GM12878 (cell line): Measurements from ENCODE around the gene PVALEF. TPM values are rescaled to one million over a fixed set of nuclear protein-coding genes. Genes with fewer than 3 reads are reported as not detected.

Experiments
- ATAC-seq: fragments of 200-7000 bp; cut with Tn5 transposase; 3 replicates; pipeline ENCODE4 v1.9.1; 2020; ENCODE audit warnings: mild to moderate bottlenecking, moderate library complexity
- BruUV-seq: library from RNA; stranded (reverse); fragments of 400-500 nt; replicated peaks from 2 replicates; lab custom pipeline; 2021; lab: Mats Ljungman, UMichigan
- CTCF ChIA-PET: fragments of 300-600 bp; sonication (Branson Sonifier 250); formaldehyde crosslinking; extraction: SDS; loops from one replicate; lab custom pipeline; 2021; ENCODE audit warnings: inconsistent platforms; lab: Yijun Ruan, JAX
- POLR2A ChIA-PET: fragments of 350-600 bp; formaldehyde crosslinking; extraction: SDS; loops from one replicate; lab custom pipeline; 2021; ENCODE audit warnings: inconsistent platforms; lab: Charles Lee
- RAD21 ChIA-PET: fragments of 300-600 bp; sonication (Branson Sonifier 250); formaldehyde crosslinking; loops from one replicate; lab custom pipeline; 2023; ENCODE audit warnings: antibody characterized with exemption; ENCODE audit not compliant: unreplicated experiment; lab: Charles Lee
- SMC1A ChIA-PET: fragments of 300-600 bp; sonication (Branson Sonifier 250); formaldehyde crosslinking; loops from one replicate; lab custom pipeline; 2023; ENCODE audit not compliant: unreplicated experiment, uncharacterized antibody; lab: Charles Lee
- DNase-seq: peaks from one replicate; pipeline ENCODE4 v3.0.0-alpha.2; 2011; ENCODE audit warnings: low read depth, low spot score
- FAIRE-seq: peaks from 3 replicates; lab custom pipeline; 2011; peaks lifted over from hg19 to GRCh38; lab: Jason Lieb, UNC
- H2AFZ ChIP-seq: 2 replicates; pipeline ENCODE4 v1.6.0; 2011; ENCODE audit warnings: low read depth, low read length, control low read depth; ENCODE audit not compliant: control insufficient read depth
- H3K27ac ChIP-seq: 2 replicates; pipeline ENCODE4 v1.5.1; 2011; ENCODE audit warnings: control low read depth; ENCODE audit not compliant: control insufficient read depth, insufficient read depth
- H3K27me3 ChIP-seq, 2 experiments: replicated peaks in 1 of 2; 2 replicates each; pipeline versions ENCODE4 v1.6.0 to v1.6.1; 2011; ENCODE audit warnings: low read length in 1 of 2; ENCODE audit not compliant: control insufficient read depth in 2 of 2, insufficient read depth in 2 of 2
- H3K36me3 ChIP-seq, 2 experiments: 2 replicates each; pipeline ENCODE4 v1.5.1; 2011; ENCODE audit warnings: low read length in 1 of 2; ENCODE audit not compliant: control insufficient read depth in 2 of 2, insufficient read depth in 2 of 2
- H3K4me1 ChIP-seq: 2 replicates; pipeline ENCODE4 v1.6.1; 2011; ENCODE audit warnings: mild to moderate bottlenecking, low read length, moderate library complexity, mixed read lengths; ENCODE audit not compliant: control insufficient read depth, insufficient read depth
- H3K4me2 ChIP-seq: 2 replicates; pipeline ENCODE4 v1.6.0; 2011; ENCODE audit warnings: control low read depth; ENCODE audit not compliant: control insufficient read depth, insufficient read depth
- H3K4me3 ChIP-seq: fragments of 200-600 bp; sonication (generic); 2 replicates; pipeline ENCODE4 v1.5.1; 2016
- H3K79me2 ChIP-seq: 2 replicates; pipeline ENCODE4 v1.6.0; 2011; ENCODE audit warnings: low read length; ENCODE audit not compliant: control insufficient read depth, insufficient read depth
- H3K9ac ChIP-seq: 2 replicates; pipeline ENCODE4 v1.8.0; 2011; ENCODE audit warnings: low read length, control low read depth, mixed read lengths; ENCODE audit not compliant: control insufficient read depth, insufficient read depth
- H3K9me3 ChIP-seq: replicated peaks from 3 replicates; pipeline ENCODE4 v1.5.1; 2011; ENCODE audit warnings: mild to moderate bottlenecking, low read length; ENCODE audit not compliant: control insufficient read depth, insufficient read depth
- H4K20me1 ChIP-seq: 2 replicates; pipeline ENCODE4 v1.6.0; 2011; ENCODE audit not compliant: control insufficient read depth, insufficient read depth
- BACH1 ChIP-seq: fragments of 450-650 bp; IDR thresholded peaks from 2 replicates; pipeline ENCODE4 v1.6.1; 2017; ENCODE audit warnings: mild to moderate bottlenecking, borderline replicate concordance
- BHLHE40 ChIP-seq, 2 experiments: fragments of 450-650 bp in 1 of 2; IDR thresholded peaks; 2 replicates each; pipeline ENCODE4 v1.6.1; 2011 to 2017; ENCODE audit warnings: low read depth in 2 of 2, borderline replicate concordance in 1 of 2, improper control_type of control experiment in 1 of 2, low read length in 1 of 2, mild to moderate bottlenecking in 1 of 2
- CBX5 ChIP-seq: sonication (generic); IDR thresholded peaks from 2 replicates; pipeline ENCODE4 v1.6.1; 2016; ENCODE audit warnings: low read depth, moderate library complexity, mild to moderate bottlenecking, inconsistent platforms
- CREB1 ChIP-seq: IDR thresholded peaks from 2 replicates; pipeline ENCODE4 v1.6.1; 2012; ENCODE audit warnings: low read depth, mild to moderate bottlenecking, inconsistent platforms
- DPF2 ChIP-seq: fragments of 450-650 bp; IDR thresholded peaks from 2 replicates; pipeline ENCODE4 v1.6.1; 2017; ENCODE audit warnings: mild to moderate bottlenecking
- LARP7 ChIP-seq: fragments of 450-650 bp; IDR thresholded peaks from 2 replicates; pipeline ENCODE4 v1.6.1; 2017; ENCODE audit warnings: mild to moderate bottlenecking
- MEF2A ChIP-seq: IDR thresholded peaks from 2 replicates; pipeline ENCODE4 v1.6.1; 2011; ENCODE audit warnings: low read depth, mild to moderate bottlenecking, low read length, moderate library complexity; ENCODE audit not compliant: insufficient read depth
- MTA2 ChIP-seq: fragments of 450-650 bp; IDR thresholded peaks from 2 replicates; pipeline ENCODE4 v1.6.1; 2016; ENCODE audit warnings: low read depth, mild to moderate bottlenecking, moderate library complexity
- MYC ChIP-seq: IDR thresholded peaks from 2 replicates; pipeline ENCODE4 v1.6.1; 2011; ENCODE audit warnings: mild to moderate bottlenecking, low read length, moderate library complexity, inconsistent platforms; ENCODE audit not compliant: insufficient read depth, insufficient replicate concordance, insufficient read length, severe bottlenecking
- PAX8 ChIP-seq: fragments of 450-650 bp; IDR thresholded peaks from 2 replicates; pipeline ENCODE4 v1.6.1; 2017; ENCODE audit warnings: mild to moderate bottlenecking, moderate library complexity
- POLR2AphosphoS2 ChIP-seq: IDR thresholded peaks from 2 replicates; pipeline ENCODE4 v1.6.1; 2011; ENCODE audit warnings: low read depth, mild to moderate bottlenecking, low read length, improper control_type of control experiment, moderate library complexity
- RBBP5 ChIP-seq: fragments of 200-600 bp; sonication (generic); conservative IDR thresholded peaks from 2 replicates; pipeline ENCODE4 v1.6.1; 2016
- SMARCA5 ChIP-seq: fragments of 450-650 bp; IDR thresholded peaks from 2 replicates; pipeline ENCODE4 v1.6.1; 2017; ENCODE audit warnings: mild to moderate bottlenecking
- STAT1 ChIP-seq: fragments of 450-650 bp; conservative IDR thresholded peaks from 2 replicates; pipeline ENCODE4 v1.6.1; 2014; ENCODE audit warnings: antibody characterized with exemption, mild to moderate bottlenecking
- TCF7 ChIP-seq: IDR thresholded peaks from 2 replicates; pipeline ENCODE4 v1.6.1; 2014; ENCODE audit warnings: antibody characterized with exemption, borderline replicate concordance
- ZNF207 ChIP-seq: fragments of 450-650 bp; IDR thresholded peaks from 2 replicates; pipeline ENCODE4 v1.6.1; 2014; ENCODE audit warnings: antibody characterized with exemption, mild to moderate bottlenecking, borderline replicate concordance
- ZNF274 ChIP-seq: IDR thresholded peaks from one replicate; pipeline ENCODE4 v1.8.0; 2011; ENCODE audit not compliant: insufficient read length, insufficient read depth
- ZNF622 ChIP-seq: fragments of 450-650 bp; IDR thresholded peaks from 2 replicates; pipeline ENCODE4 v1.6.1; 2017; ENCODE audit warnings: mild to moderate bottlenecking, inconsistent platforms
- ZZZ3 ChIP-seq: IDR thresholded peaks from 2 replicates; pipeline ENCODE4 v1.6.1; 2011; ENCODE audit warnings: low read depth; ENCODE audit not compliant: control insufficient read depth, insufficient read length
- WGBS: methylation state at CpG from one replicate; pipeline ENCODE4 v1.1.6; 2016; ENCODE audit warnings: low lambda C conversion rate; ENCODE audit not compliant: insufficient replicate concordance, insufficient coverage; ENCODE audit errors: missing lambda C conversion rate; 5-methylcytosine and 5-hydroxymethylcytosine counted together
- in situ Hi-C: fragments of 300-500 bp; cut with MboI; formaldehyde crosslinking; loops from 9 replicates; pipeline ENCODE4 v1.14.3; 2018; ENCODE audit warnings: mixed read lengths
- intact Hi-C: fragments of 100-400 bp; cut with micrococcal nuclease; formaldehyde crosslinking; loops from one replicate; pipeline ENCODE4 v1.14.2; 2022; ENCODE audit not compliant: unreplicated experiment
- polyA plus RNA-seq, 11 experiments: library from polyadenylated mRNA; depleted of rRNA in 4 of 11; unstranded in 6 of 11; stranded (reverse) in 5 of 11; fragments of >200 nt; fragmentation: Nextera tagmentation in 4 of 11; fragmentation: Illumina TruSeq in 1 of 11; extraction: Ambion mirVana in 4 of 11; extraction: Trizol in 1 of 11; gene quantifications; 1 replicate in 1 of 11; 2 replicates in 10 of 11; pipeline versions ENCODE4 v1.2.1 to v1.2.3, GENCODE V29; 2011 to 2016; ENCODE audit warnings: inconsistent platforms in 2 of 11, missing spikeins in 2 of 11, low read depth in 1 of 11
- total RNA-seq, 4 experiments: library from RNA; depleted of rRNA in 3 of 4; stranded (reverse); fragments of >200 nt in 3 of 4; fragmentation: Illumina TruSeq in 1 of 4; extraction: Trizol in 1 of 4; gene quantifications; 2 replicates each; pipeline versions ENCODE4 v1.2.1 to v1.2.3, GENCODE V29; 2013 to 2021
- TF ChIP-seq, protein P1 (sequence below): IDR thresholded peaks from 2 replicates; pipeline ENCODE4 v1.6.1; 2011; ENCODE audit warnings: low read depth, low read length, improper control_type of control experiment, borderline replicate concordance
- TF ChIP-seq, protein P2 (sequence below): fragments of 450-650 bp; IDR thresholded peaks from 2 replicates; pipeline ENCODE4 v1.6.1; 2016; ENCODE audit warnings: mild to moderate bottlenecking

The PVALEF gene
- total and polyA plus RNA-seq, 10 of the 15 experiments (the other 5 are each of a cell fraction or from before 2014, with no cell fraction given) = not detected

DNA sequence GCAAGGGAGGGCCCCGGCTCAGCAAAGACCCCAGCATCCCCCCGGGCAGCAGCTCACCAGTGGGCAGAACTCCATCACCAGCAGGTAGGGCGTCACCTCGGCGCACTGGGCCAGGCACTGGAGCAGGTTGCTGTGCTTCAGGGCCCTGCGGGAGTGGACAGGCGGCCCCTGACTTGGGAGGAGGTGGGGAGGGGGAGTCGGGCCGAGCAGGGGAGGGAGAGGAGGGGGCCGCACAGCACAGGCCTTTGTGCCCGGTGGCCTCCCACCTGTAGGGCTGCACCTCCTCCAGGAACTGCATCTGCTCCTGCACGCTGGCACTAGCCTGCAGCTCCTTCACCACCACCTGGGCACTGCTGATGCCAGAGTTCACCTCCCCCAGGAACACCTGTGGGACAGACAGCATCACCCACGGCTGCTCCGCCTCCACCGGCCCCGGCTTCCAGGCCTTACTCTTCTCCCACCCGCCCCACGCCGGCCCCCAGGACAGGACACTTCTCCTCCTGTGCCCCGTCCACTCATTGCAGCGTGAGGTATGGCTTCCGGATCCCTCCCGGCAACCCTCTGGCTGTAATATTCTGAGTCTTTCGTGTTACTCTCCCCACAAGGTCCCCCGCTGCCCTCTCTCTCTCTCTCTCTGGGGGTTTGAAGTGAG, 37.7 kb upstream of the PVALEF start:
- CTCF ChIA-PET = no interaction called here
- POLR2A ChIA-PET = no interaction called here

DNA sequence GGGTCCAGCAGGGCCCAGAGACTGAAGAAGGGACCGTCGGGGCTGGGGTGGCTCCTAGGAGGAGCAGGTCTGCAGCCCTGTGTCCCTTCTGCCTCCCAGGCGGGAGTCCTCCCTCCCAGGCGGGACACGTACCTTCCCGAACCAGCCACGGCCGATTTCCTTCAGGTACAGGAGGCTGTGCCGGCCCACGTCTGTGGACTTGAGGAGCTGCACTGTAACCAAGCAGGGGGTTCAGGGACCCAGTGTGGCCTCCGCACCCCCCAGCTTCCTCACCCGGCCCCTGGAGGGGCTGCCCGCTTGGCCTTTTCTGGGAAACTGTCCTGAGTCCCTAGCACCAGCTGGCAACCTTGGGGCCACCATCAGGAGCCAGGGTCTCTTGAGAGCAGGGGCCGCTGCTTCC, 37.0 kb upstream of the PVALEF start:
- H3K4me1 ChIP-seq = no peaks in the 10 kb centered on the region
- no peaks in the 10 kb centered on the region for H4K20me1 ChIP-seq
- ChIA-PET SMC1A (no interaction called here), CTCF (no interaction called here), RAD21 (no interaction called here), POLR2A (no interaction called here)
- ATAC-seq (no peak), FAIRE-seq (no peak), DNase-seq (no peak)
- H2AFZ ChIP-seq = no peak overlapping the region
- intact Hi-C loops = no loop called here
- H3K79me2 ChIP-seq = no peaks in the 10 kb centered on the region
- no peaks in the 10 kb centered on the region for H3K9me3 ChIP-seq
- no TSS peak for BruUV-seq
- H3K27ac ChIP-seq = no peak overlapping the region
- no peak overlapping the region for H3K4me2 ChIP-seq
- no peak overlapping the region for H3K9ac ChIP-seq
- no peak overlapping the region for H3K4me3 ChIP-seq
- WGBS = 39% methylated on average over 14 of the region's 14 CpGs
- in situ Hi-C loops = loop anchor here (25.0 kb wide), 1 partner anchor 359 kb away; no protein-coding TSS in a partner anchor
- H3K27me3 ChIP-seq = no peaks in the 10 kb centered on the region
- no peak for TF ChIP-seq ZNF207
- no peak for TF ChIP-seq MTA2
- no peak for TF ChIP-seq ZZZ3
- TF ChIP-seq ZNF622 = no peak
- no peak for TF ChIP-seq RBBP5
- TF ChIP-seq CREB1 = no peak
- TF ChIP-seq, protein P1, sequence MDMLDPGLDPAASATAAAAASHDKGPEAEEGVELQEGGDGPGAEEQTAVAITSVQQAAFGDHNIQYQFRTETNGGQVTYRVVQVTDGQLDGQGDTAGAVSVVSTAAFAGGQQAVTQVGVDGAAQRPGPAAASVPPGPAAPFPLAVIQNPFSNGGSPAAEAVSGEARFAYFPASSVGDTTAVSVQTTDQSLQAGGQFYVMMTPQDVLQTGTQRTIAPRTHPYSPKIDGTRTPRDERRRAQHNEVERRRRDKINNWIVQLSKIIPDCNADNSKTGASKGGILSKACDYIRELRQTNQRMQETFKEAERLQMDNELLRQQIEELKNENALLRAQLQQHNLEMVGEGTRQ = no peak
- TF ChIP-seq BACH1 = no peak
- TF ChIP-seq BHLHE40 (IDR thresholded peaks at IDR 0.05; ENCODE audit: borderline replicate concordance in 1 of 2, low read depth in 2 of 2, low read length in 1 of 2) = no peak
- TF ChIP-seq PAX8 = no peak
- TF ChIP-seq TCF7 = no peak
- no peak for TF ChIP-seq STAT1
- no peak for TF ChIP-seq MEF2A
- TF ChIP-seq, protein P2, sequence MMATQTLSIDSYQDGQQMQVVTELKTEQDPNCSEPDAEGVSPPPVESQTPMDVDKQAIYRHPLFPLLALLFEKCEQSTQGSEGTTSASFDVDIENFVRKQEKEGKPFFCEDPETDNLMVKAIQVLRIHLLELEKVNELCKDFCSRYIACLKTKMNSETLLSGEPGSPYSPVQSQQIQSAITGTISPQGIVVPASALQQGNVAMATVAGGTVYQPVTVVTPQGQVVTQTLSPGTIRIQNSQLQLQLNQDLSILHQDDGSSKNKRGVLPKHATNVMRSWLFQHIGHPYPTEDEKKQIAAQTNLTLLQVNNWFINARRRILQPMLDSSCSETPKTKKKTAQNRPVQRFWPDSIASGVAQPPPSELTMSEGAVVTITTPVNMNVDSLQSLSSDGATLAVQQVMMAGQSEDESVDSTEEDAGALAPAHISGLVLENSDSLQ = no peak
- TF ChIP-seq DPF2 = no peak
- TF ChIP-seq, all 136 proteins: peak for 0
- no peaks in the 10 kb centered on the region for H3K36me3 ChIP-seq

More for the DNA sequence above, 37.7 kb upstream of the PVALEF start:
- Histone ChIP-seq H3K79me2 (no peaks in the 10 kb centered on the region), H3K4me2 (no peak overlapping the region), H3K27ac (no peak overlapping the region), H2AFZ (no peak overlapping the region), H3K4me1 (no peaks in the 10 kb centered on the region), H3K9me3 (no peaks in the 10 kb centered on the region), H3K9ac (no peak overlapping the region), H3K4me3 (no peak overlapping the region), H3K36me3 (no peaks in the 10 kb centered on the region), H4K20me1 (no peaks in the 10 kb centered on the region), H3K27me3 (no peaks in the 10 kb centered on the region)
- TF ChIP-seq MTA2 (no peak), LARP7 (no peak), ZNF274 (no peak), SMARCA5 (no peak), CBX5 (no peak), MYC (no peak), POLR2AphosphoS2 (no peak)
- ChIA-PET SMC1A (no interaction called here), RAD21 (no interaction called here)
- BruUV-seq = no TSS peak
- intact Hi-C loops (no loop called here), in situ Hi-C loops (loop anchor here (25.0 kb wide), 1 partner anchor 360 kb away; no protein-coding TSS in a partner anchor)
- 41% methylated on average over 20 of the region's 25 CpGs for WGBS
- FAIRE-seq (no peak), ATAC-seq (no peak), DNase-seq (no peak)
